Caco-2 (cell line): Measurements from ENCODE around the gene H2BK1. TPM values are rescaled to one million over a fixed set of nuclear protein-coding genes. Genes with fewer than 3 reads are reported as not detected.

Experiments
- BruUV-seq: library from RNA; stranded (reverse); fragments of 400-500 nt; replicated peaks from 2 replicates; lab custom pipeline; 2021; lab: Mats Ljungman, UMichigan
- CTCF ChIA-PET: fragments of 300-600 bp; sonication (Branson Sonifier 250); formaldehyde crosslinking; loops from one replicate; lab custom pipeline; 2022; ENCODE audit warnings: antibody characterized with exemption; lab: Charles Lee
- POLR2A ChIA-PET: fragments of 300-600 bp; sonication (Branson Sonifier 250); formaldehyde crosslinking; loops from one replicate; lab custom pipeline; 2022; ENCODE audit warnings: antibody characterized with exemption; lab: Charles Lee
- DNase-seq, 2 experiments: peaks; one replicate each; pipeline versions ENCODE4 v3.0.0 to v3.0.0-alpha.2; 2020 to 2022
- H3K27me3 ChIP-seq: replicated peaks from 2 replicates; pipeline ENCODE4 v1.6.0; 2011; ENCODE audit warnings: low read length; ENCODE audit not compliant: control insufficient read depth, insufficient read depth
- H3K36me3 ChIP-seq: 2 replicates; pipeline ENCODE4 v1.5.1; 2011; ENCODE audit warnings: low read length; ENCODE audit not compliant: control insufficient read depth, insufficient read depth
- H3K4me1 ChIP-seq: fragments of 250-450 bp; sonication (Bioruptor Pico); 2 replicates; pipeline ENCODE4 v1.5.1; 2020; ENCODE audit warnings: mild to moderate bottlenecking
- H3K4me3 ChIP-seq: 2 replicates; pipeline ENCODE4 v1.5.1; 2011; ENCODE audit warnings: low read depth, mild to moderate bottlenecking, control low read depth, low read length
- H3K9me3 ChIP-seq: fragments of 250-450 bp; sonication (Bioruptor Pico); 2 replicates; pipeline ENCODE4 v1.5.1; 2020; ENCODE audit warnings: mild to moderate bottlenecking, moderate library complexity
- H3K27ac Mint-ChIP-seq: one replicate; pipeline ENCODE4 v1.8.0; 2022; ENCODE audit warnings: mixed read lengths; ENCODE audit not compliant: unreplicated experiment
- H3K27me3 Mint-ChIP-seq: one replicate; pipeline ENCODE4 v1.8.0; 2022; ENCODE audit warnings: mixed read lengths; ENCODE audit not compliant: insufficient read depth, unreplicated experiment
- H3K36me3 Mint-ChIP-seq: one replicate; pipeline ENCODE4 v1.8.0; 2022; ENCODE audit warnings: mild to moderate bottlenecking, mixed read lengths; ENCODE audit not compliant: insufficient read depth, unreplicated experiment
- H3K4me1 Mint-ChIP-seq: one replicate; pipeline ENCODE4 v1.8.0; 2022; ENCODE audit warnings: low read depth, mixed read lengths; ENCODE audit not compliant: unreplicated experiment
- H3K4me3 Mint-ChIP-seq: one replicate; pipeline ENCODE4 v1.8.0; 2022; ENCODE audit warnings: mild to moderate bottlenecking, moderate library complexity, mixed read lengths; ENCODE audit not compliant: unreplicated experiment
- H3K9me3 Mint-ChIP-seq: one replicate; pipeline ENCODE4 v1.8.0; 2022; ENCODE audit warnings: mixed read lengths; ENCODE audit not compliant: unreplicated experiment
- CTCF ChIP-seq, 2 experiments: fragments of 200-600 bp in 1 of 2; IDR thresholded peaks; 1 replicate in 1 of 2; 2 replicates in 1 of 2; pipeline versions ENCODE4 v1.5.1 to v1.8.0; 2011 to 2022; ENCODE audit warnings: antibody characterized with exemption in 1 of 2, control low read depth in 1 of 2, inconsistent platforms in 1 of 2, low read depth in 1 of 2, low read length in 1 of 2, mild to moderate bottlenecking in 1 of 2, moderate library complexity in 1 of 2; ENCODE audit not compliant: insufficient read depth in 1 of 2, severe bottlenecking in 1 of 2, unreplicated experiment in 1 of 2
- intact Hi-C: fragments of 100-400 bp; cut with micrococcal nuclease; formaldehyde crosslinking; loops from one replicate; pipeline ENCODE4 v1.10.0; 2022; ENCODE audit not compliant: unreplicated experiment
- total RNA-seq: library from RNA; stranded (reverse); gene quantifications from 2 replicates; pipeline ENCODE4 v1.2.3, GENCODE V29; 2022

Gene H2BK1
- total RNA-seq, 1 experiment from 2014 or later = not detected

- H3K4me1 Mint-ChIP-seq = peaks cover 15% of the 10 kb centered on the region
- no peaks in the 10 kb centered on the region for H3K36me3 Mint-ChIP-seq
- no peak for TF ChIP-seq CTCF (IDR thresholded peaks at IDR 0.05; ENCODE audit: insufficient read depth in 1 of 2, low read depth in 1 of 2, low read length in 1 of 2, severe bottlenecking in 1 of 2, unreplicated experiment in 1 of 2)
- no peak overlapping the region for H3K4me3 Mint-ChIP-seq
- ChIA-PET CTCF (no interaction called here), POLR2A (no interaction called here)
- H3K27me3 Mint-ChIP-seq = peaks cover 32% of the 10 kb centered on the region
- peaks cover 2% of the 10 kb centered on the region for H3K27me3 ChIP-seq
- H3K4me1 ChIP-seq = peaks cover 19% of the 10 kb centered on the region
- no peak overlapping the region for H3K27ac Mint-ChIP-seq
- intact Hi-C loops = no loop called here
- H3K9me3 Mint-ChIP-seq = no peaks in the 10 kb centered on the region
- no peaks in the 10 kb centered on the region for H3K9me3 ChIP-seq
- H3K4me3 ChIP-seq = no peak overlapping the region
- no peak for DNase-seq
- no TSS peak for BruUV-seq
- H3K36me3 ChIP-seq = no peaks in the 10 kb centered on the region
Measured at GRCh38 chr7:151255390-151255789, 45.1 kb upstream of the H2BK1 start.

- no TSS peak for BruUV-seq
- H3K27me3 ChIP-seq = peaks cover 2% of the 10 kb centered on the region
- no peaks in the 10 kb centered on the region for H3K9me3 ChIP-seq
- ChIA-PET CTCF (no interaction called here), POLR2A (no interaction called here)
- H3K27ac Mint-ChIP-seq = no peak overlapping the region
- H3K4me3 Mint-ChIP-seq = no peak overlapping the region
- DNase-seq = no peak
- peaks cover 32% of the 10 kb centered on the region for H3K27me3 Mint-ChIP-seq
- H3K36me3 ChIP-seq = no peaks in the 10 kb centered on the region
- H3K4me1 Mint-ChIP-seq = peaks cover 19% of the 10 kb centered on the region
- no peaks in the 10 kb centered on the region for H3K9me3 Mint-ChIP-seq
- H3K36me3 Mint-ChIP-seq = no peaks in the 10 kb centered on the region
- no peak overlapping the region for H3K4me3 ChIP-seq
- peaks cover 24% of the 10 kb centered on the region for H3K4me1 ChIP-seq
- no peak for TF ChIP-seq CTCF (IDR thresholded peaks at IDR 0.05; ENCODE audit: insufficient read depth in 1 of 2, low read depth in 1 of 2, low read length in 1 of 2, severe bottlenecking in 1 of 2, unreplicated experiment in 1 of 2)
- intact Hi-C loops = no loop called here
Measured at GRCh38 chr7:151254851-151255250, 44.6 kb upstream of the H2BK1 start.

- H3K27me3 Mint-ChIP-seq = peaks cover 32% of the 10 kb centered on the region
- no peak for TF ChIP-seq CTCF (IDR thresholded peaks at IDR 0.05; ENCODE audit: insufficient read depth in 1 of 2, low read depth in 1 of 2, low read length in 1 of 2, severe bottlenecking in 1 of 2, unreplicated experiment in 1 of 2)
- ChIA-PET CTCF (no interaction called here), POLR2A (no interaction called here)
- no peaks in the 10 kb centered on the region for H3K36me3 ChIP-seq
- no TSS peak for BruUV-seq
- H3K9me3 ChIP-seq = no peaks in the 10 kb centered on the region
- peaks cover 23% of the 10 kb centered on the region for H3K4me1 Mint-ChIP-seq
- no peaks in the 10 kb centered on the region for H3K9me3 Mint-ChIP-seq
- no peak overlapping the region for H3K27ac Mint-ChIP-seq
- peaks cover 2% of the 10 kb centered on the region for H3K27me3 ChIP-seq
- no peaks in the 10 kb centered on the region for H3K36me3 Mint-ChIP-seq
- no peak overlapping the region for H3K4me3 Mint-ChIP-seq
- DNase-seq = no peak
- peaks cover 27% of the 10 kb centered on the region for H3K4me1 ChIP-seq
- H3K4me3 ChIP-seq = no peak overlapping the region
- intact Hi-C loops = no loop called here
Measured at GRCh38 chr7:151254316-151254715, 44.0 kb upstream of the H2BK1 start.
